K562 (cell line): ENCODE results near the gene TMEM164. TPM values are rescaled to one million over a fixed set of nuclear protein-coding genes. Genes with fewer than 3 reads are reported as not detected.

Experiments
- ARID2 ChIP-seq: fragments of 450-650 bp; IDR thresholded peaks from 2 replicates; pipeline ENCODE4 v1.6.1; 2017; ENCODE audit warnings: antibody characterized with exemption, mild to moderate bottlenecking
- ETV6 ChIP-seq, 3 experiments: fragments of 150-350 bp in 1 of 3; sonication (generic) in 1 of 3; formaldehyde crosslinking in 1 of 3; IDR thresholded peaks; 2 replicates each; pipeline versions ENCODE4 v1.6.1 to v1.8.0; 2014 to 2022; ENCODE audit warnings: borderline replicate concordance in 2 of 3, low read depth in 2 of 3, antibody characterized with exemption in 1 of 3, low read length in 1 of 3, mild to moderate bottlenecking in 1 of 3, missing genetic modification reagents in 1 of 3
- FOSL1 ChIP-seq: fragments of 200-800 bp; sonication (Bioruptor generic); conservative IDR thresholded peaks from 2 replicates; pipeline ENCODE4 v1.6.1; 2016; ENCODE audit warnings: missing genetic modification characterization, missing compliant biosample characterization
- KAT2B ChIP-seq: IDR thresholded peaks from one replicate; pipeline ENCODE4 v1.6.1; 2012; ENCODE audit warnings: low read depth, mild to moderate bottlenecking, control low read depth, inconsistent platforms, low read length, moderate library complexity
- PCBP2 ChIP-seq: fragments of 200-400 bp; formaldehyde crosslinking; IDR thresholded peaks from 2 replicates; pipeline ENCODE4 v1.6.1; 2018; ENCODE audit warnings: low read length, low read depth, mild to moderate bottlenecking, moderate library complexity; ENCODE audit not compliant: poor library complexity, severe bottlenecking
- SAP30 ChIP-seq: fragments of 200-600 bp; sonication (generic); IDR thresholded peaks from 2 replicates; pipeline ENCODE4 v1.6.1; 2012; ENCODE audit warnings: borderline replicate concordance, low read depth, mild to moderate bottlenecking, moderate library complexity, low read length, control low read depth, inconsistent platforms; ENCODE audit not compliant: insufficient read depth, poor library complexity, severe bottlenecking
- ZNF766 ChIP-seq: fragments of 200-800 bp; sonication (Bioruptor generic); conservative IDR thresholded peaks from 2 replicates; pipeline ENCODE4 v1.6.1; 2016; ENCODE audit warnings: missing genetic modification characterization, missing compliant biosample characterization
- polyA plus RNA-seq, 8 experiments: library from polyadenylated mRNA; depleted of rRNA in 4 of 8; stranded (reverse) in 5 of 8; unstranded in 3 of 8; fragments of >200 nt; fragmentation: Nextera tagmentation in 2 of 8; fragmentation: Illumina TruSeq in 1 of 8; extraction: Ambion mirVana in 2 of 8; extraction: Trizol in 1 of 8; gene quantifications; 2 replicates each; pipeline versions ENCODE4 v1.2.1 to v1.2.3, GENCODE V29; 2011 to 2014; ENCODE audit warnings: inconsistent platforms in 1 of 8, missing spikeins in 1 of 8
- total RNA-seq, 7 experiments: library from RNA; depleted of rRNA in 6 of 7; stranded (reverse); fragments of >200 nt in 6 of 7; fragmentation: Illumina TruSeq in 2 of 7; extraction: Trizol in 2 of 7; gene quantifications; 2 replicates each; pipeline versions ENCODE4 v1.2.1 to v1.2.3, GENCODE V29; 2011 to 2021; ENCODE audit warnings: low replicate concordance in 1 of 7
- TF ChIP-seq, protein P1 (sequence below): fragments of 450-650 bp; formaldehyde crosslinking; IDR thresholded peaks from 2 replicates; pipeline ENCODE4 v1.4.0; 2022; ENCODE audit warnings: mild to moderate bottlenecking, moderate library complexity
- TF ChIP-seq, protein P2 (sequence below): fragments of 450-650 bp; IDR thresholded peaks from 2 replicates; pipeline ENCODE4 v1.6.1; 2016
- TF ChIP-seq, protein P3 (sequence below): sonication (generic); formaldehyde crosslinking; IDR thresholded peaks from 2 replicates; pipeline ENCODE4 v1.4.0; 2020; ENCODE audit warnings: mild to moderate bottlenecking, missing genetic modification reagents
- TF ChIP-seq, protein P4 (sequence below): fragments of 450-650 bp; IDR thresholded peaks from 2 replicates; pipeline ENCODE4 v1.6.1; 2016; ENCODE audit warnings: low read depth

The TMEM164 gene
- total and polyA plus RNA-seq, 9 of the 15 experiments (the other 6 are each of a cell fraction or from before 2014, with no cell fraction given), result 2.4 to 57.3 (median 23.1) TPM

DNA sequence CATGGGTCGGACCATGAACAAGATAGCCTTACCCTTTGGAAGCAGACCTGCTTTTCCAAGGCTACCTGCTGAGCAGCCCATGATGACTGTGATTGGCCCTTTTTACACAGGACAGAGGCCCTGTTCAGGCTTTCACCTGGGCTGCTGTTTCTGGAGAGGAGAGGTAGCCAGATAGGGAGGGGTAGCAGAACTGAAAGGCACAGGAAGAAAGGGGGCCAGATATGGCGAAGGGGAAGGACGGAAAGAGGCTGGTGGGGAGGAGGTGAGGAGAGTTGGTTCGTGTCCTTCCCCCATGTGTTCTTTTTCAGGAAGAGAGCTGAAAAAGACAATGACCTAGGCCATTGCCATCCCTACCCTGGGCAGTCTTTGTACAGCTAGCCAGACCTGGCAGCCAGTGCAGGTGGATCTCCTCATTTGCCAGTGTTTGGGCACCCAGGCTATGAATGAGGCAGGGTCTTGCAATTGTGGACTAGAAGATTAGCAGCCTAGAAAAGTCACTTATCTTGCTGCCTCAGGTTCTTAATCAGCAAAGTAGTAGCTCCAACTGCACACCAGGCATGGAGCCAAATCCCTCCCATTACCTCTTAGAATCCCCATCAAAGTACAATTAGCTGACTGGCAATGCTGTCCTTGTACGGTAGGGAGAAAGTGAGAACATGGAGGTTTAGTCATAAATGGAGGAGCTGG, 175.4 kb downstream of the TMEM164 start (continued):
- no peak for TF ChIP-seq ARID2
- TF ChIP-seq, protein P1, sequence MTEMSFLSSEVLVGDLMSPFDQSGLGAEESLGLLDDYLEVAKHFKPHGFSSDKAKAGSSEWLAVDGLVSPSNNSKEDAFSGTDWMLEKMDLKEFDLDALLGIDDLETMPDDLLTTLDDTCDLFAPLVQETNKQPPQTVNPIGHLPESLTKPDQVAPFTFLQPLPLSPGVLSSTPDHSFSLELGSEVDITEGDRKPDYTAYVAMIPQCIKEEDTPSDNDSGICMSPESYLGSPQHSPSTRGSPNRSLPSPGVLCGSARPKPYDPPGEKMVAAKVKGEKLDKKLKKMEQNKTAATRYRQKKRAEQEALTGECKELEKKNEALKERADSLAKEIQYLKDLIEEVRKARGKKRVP (CRISPR knock-in tag), result no peak
- TF ChIP-seq, protein P2, sequence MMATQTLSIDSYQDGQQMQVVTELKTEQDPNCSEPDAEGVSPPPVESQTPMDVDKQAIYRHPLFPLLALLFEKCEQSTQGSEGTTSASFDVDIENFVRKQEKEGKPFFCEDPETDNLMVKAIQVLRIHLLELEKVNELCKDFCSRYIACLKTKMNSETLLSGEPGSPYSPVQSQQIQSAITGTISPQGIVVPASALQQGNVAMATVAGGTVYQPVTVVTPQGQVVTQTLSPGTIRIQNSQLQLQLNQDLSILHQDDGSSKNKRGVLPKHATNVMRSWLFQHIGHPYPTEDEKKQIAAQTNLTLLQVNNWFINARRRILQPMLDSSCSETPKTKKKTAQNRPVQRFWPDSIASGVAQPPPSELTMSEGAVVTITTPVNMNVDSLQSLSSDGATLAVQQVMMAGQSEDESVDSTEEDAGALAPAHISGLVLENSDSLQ, result peak; percentile 43
- TF ChIP-seq KAT2B, result no peak
- TF ChIP-seq ZNF766 (CRISPR knock-in tag), result peak; percentile 79
- no peak for TF ChIP-seq ETV6 (IDR thresholded peaks at IDR 0.05; ENCODE audit: borderline replicate concordance in 1 of 2, low read depth in 2 of 2, low read length in 1 of 2)
- no peak for TF ChIP-seq ETV6 (CRISPR knock-in tag; IDR thresholded peaks at IDR 0.05; ENCODE audit: borderline replicate concordance)
- no peak for TF ChIP-seq SAP30
- peak; percentile 66 for TF ChIP-seq FOSL1 (tag)
- no peak for TF ChIP-seq PCBP2
- TF ChIP-seq, protein P3, sequence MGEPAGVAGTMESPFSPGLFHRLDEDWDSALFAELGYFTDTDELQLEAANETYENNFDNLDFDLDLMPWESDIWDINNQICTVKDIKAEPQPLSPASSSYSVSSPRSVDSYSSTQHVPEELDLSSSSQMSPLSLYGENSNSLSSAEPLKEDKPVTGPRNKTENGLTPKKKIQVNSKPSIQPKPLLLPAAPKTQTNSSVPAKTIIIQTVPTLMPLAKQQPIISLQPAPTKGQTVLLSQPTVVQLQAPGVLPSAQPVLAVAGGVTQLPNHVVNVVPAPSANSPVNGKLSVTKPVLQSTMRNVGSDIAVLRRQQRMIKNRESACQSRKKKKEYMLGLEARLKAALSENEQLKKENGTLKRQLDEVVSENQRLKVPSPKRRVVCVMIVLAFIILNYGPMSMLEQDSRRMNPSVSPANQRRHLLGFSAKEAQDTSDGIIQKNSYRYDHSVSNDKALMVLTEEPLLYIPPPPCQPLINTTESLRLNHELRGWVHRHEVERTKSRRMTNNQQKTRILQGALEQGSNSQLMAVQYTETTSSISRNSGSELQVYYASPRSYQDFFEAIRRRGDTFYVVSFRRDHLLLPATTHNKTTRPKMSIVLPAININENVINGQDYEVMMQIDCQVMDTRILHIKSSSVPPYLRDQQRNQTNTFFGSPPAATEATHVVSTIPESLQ (CRISPR knock-in tag), result no peak
- TF ChIP-seq, protein P4, sequence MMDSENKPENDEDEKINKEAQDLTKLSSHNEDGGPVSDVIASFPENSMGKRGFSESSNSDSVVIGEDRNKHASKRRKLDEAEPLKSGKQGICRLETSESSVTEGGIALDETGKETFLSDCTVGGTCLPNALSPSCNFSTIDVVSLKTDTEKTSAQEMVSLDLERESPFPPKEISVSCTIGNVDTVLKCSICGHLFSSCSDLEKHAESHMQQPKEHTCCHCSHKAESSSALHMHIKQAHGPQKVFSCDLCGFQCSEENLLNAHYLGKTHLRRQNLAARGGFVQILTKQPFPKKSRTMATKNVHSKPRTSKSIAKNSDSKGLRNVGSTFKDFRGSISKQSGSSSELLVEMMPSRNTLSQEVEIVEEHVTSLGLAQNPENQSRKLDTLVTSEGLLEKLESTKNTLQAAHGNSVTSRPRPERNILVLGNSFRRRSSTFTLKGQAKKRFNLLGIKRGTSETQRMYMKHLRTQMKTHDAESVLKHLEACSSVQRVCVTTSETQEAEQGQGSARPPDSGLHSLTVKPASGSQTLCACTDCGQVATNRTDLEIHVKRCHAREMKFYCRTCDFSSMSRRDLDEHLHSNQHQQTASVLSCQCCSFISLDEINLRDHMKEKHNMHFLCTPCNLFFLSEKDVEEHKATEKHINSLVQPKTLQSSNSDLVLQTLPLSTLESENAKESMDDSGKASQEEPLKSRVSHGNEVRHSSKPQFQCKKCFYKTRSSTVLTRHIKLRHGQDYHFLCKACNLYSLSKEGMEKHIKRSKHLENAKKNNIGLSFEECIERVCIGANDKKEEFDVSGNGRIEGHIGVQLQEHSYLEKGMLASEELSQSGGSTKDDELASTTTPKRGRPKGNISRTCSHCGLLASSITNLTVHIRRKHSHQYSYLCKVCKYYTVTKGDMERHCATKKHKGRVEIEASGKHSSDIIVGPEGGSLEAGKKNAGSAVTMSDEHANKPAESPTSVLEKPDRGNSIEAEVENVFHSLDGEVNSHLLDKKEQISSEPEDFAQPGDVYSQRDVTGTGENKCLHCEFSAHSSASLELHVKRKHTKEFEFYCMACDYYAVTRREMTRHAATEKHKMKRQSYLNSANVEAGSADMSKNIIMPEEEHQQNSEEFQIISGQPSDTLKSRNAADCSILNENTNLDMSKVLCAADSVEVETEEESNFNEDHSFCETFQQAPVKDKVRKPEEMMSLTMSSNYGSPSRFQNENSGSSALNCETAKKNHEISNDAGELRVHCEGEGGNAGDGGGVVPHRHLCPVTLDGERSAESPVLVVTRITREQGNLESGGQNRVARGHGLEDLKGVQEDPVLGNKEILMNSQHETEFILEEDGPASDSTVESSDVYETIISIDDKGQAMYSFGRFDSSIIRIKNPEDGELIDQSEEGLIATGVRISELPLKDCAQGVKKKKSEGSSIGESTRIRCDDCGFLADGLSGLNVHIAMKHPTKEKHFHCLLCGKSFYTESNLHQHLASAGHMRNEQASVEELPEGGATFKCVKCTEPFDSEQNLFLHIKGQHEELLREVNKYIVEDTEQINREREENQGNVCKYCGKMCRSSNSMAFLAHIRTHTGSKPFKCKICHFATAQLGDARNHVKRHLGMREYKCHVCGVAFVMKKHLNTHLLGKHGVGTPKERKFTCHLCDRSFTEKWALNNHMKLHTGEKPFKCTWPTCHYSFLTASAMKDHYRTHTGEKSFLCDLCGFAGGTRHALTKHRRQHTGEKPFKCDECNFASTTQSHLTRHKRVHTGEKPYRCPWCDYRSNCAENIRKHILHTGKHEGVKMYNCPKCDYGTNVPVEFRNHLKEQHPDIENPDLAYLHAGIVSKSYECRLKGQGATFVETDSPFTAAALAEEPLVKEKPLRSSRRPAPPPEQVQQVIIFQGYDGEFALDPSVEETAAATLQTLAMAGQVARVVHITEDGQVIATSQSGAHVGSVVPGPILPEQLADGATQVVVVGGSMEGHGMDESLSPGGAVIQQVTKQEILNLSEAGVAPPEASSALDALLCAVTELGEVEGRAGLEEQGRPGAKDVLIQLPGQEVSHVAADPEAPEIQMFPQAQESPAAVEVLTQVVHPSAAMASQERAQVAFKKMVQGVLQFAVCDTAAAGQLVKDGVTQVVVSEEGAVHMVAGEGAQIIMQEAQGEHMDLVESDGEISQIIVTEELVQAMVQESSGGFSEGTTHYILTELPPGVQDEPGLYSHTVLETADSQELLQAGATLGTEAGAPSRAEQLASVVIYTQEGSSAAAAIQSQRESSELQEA, result no peak
